Nephron progenitor cell (in vitro differentiated cells): ENCODE data around the gene SLC26A6.

ENCODE experiments used
- DNase-seq: peaks from one replicate; pipeline ENCODE4 v3.0.0; 2021
- H3K27ac Mint-ChIP-seq: 2 replicates; pipeline ENCODE4 v1.8.0; 2021; ENCODE audit warnings: mild to moderate bottlenecking, moderate library complexity, mixed read lengths
- H3K27me3 Mint-ChIP-seq: 2 replicates; pipeline ENCODE4 v1.8.0; 2021; ENCODE audit warnings: mild to moderate bottlenecking, low read depth, mixed read lengths; ENCODE audit not compliant: poor library complexity
- H3K36me3 Mint-ChIP-seq: 2 replicates; pipeline ENCODE4 v1.8.0; 2021; ENCODE audit warnings: low read depth, mixed read lengths
- H3K4me1 Mint-ChIP-seq: 2 replicates; pipeline ENCODE4 v1.8.0; 2021; ENCODE audit warnings: mixed read lengths
- H3K4me3 Mint-ChIP-seq: 2 replicates; pipeline ENCODE4 v1.8.0; 2021; ENCODE audit warnings: mild to moderate bottlenecking, moderate library complexity, mixed read lengths
- H3K9me3 Mint-ChIP-seq: 2 replicates; pipeline ENCODE4 v1.8.0; 2021; ENCODE audit warnings: mild to moderate bottlenecking, moderate library complexity, mixed read lengths
- TF ChIP-seq, protein P1 (sequence below): fragments of 200-600 bp; sonication (generic); IDR thresholded peaks from 2 replicates; pipeline ENCODE4 v1.5.0; 2021; ENCODE audit warnings: antibody characterized with exemption

SLC26A6 gene

DNA sequence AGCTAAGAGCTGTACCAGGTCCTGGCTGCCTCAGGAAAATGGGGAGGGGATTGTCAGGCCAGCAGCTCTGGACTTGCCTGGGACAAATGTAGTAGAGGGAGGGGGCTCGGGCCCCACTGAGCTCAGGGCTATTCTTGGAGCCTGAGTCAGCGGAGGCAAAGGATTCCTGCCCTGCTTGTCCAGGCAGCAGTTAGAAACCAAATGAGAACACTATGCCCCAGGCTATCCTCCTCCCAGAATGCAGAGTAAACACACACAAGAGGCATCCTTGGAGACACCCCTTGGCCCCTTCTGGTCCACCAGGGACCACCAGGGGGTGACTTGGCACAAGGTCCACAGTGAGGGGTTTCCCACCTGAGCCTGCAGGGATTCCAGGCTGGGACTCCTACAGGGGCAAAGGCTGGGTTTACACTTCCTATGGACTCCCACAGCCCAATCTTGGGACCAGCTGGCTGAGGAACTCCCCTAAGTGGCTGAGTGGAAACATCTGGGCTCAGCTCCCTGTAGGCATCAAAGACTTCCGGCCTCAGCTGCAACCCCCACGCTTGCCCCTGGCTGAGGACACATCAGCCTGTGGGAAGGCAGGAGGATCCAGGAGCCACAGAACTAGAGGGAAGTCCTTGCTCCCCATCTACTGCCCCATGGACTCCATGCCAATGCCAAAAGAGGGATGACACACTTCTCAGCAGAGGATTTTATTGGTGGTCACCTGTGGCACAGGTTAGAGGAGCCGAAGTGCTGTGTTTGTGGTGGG lies 36.8 kb downstream of the SLC26A6 start:
- Mint-ChIP-seq H3K36me3 (peaks cover 35% of the 10 kb centered on the region), H3K27ac (peak overlapping the region; percentile 82), H3K4me1 (peaks cover 36% of the 10 kb centered on the region), H3K9me3 (no peaks in the 10 kb centered on the region), H3K27me3 (no peaks in the 10 kb centered on the region), H3K4me3 (no peak overlapping the region)
- TF ChIP-seq, protein P1, sequence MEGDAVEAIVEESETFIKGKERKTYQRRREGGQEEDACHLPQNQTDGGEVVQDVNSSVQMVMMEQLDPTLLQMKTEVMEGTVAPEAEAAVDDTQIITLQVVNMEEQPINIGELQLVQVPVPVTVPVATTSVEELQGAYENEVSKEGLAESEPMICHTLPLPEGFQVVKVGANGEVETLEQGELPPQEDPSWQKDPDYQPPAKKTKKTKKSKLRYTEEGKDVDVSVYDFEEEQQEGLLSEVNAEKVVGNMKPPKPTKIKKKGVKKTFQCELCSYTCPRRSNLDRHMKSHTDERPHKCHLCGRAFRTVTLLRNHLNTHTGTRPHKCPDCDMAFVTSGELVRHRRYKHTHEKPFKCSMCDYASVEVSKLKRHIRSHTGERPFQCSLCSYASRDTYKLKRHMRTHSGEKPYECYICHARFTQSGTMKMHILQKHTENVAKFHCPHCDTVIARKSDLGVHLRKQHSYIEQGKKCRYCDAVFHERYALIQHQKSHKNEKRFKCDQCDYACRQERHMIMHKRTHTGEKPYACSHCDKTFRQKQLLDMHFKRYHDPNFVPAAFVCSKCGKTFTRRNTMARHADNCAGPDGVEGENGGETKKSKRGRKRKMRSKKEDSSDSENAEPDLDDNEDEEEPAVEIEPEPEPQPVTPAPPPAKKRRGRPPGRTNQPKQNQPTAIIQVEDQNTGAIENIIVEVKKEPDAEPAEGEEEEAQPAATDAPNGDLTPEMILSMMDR: no peak
- no peak for DNase-seq

DNA sequence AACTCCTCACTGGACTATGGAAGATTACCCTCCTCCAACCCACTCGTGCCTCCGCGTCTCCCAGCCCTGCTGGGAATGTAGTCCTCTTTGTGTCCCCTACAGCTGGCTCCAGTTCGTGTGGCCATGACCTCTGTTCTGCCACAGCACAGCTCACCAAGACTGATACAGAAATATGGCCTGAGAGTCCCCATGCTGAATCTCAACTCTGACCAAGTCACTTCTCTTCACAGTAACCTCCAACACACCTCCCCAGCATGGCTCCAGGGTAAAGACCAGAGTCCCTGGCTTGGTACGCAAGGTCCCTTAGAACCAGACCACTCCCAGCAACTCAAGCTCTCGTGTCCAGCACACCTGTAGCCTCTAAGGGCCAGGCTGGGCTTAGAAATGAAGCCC lies 37.9 kb downstream of the SLC26A6 start:
- H3K27ac Mint-ChIP-seq: peak overlapping the region; percentile 90
- H3K36me3 Mint-ChIP-seq: peaks cover 27% of the 10 kb centered on the region
- H3K4me1 Mint-ChIP-seq: peaks cover 41% of the 10 kb centered on the region
- H3K4me3 Mint-ChIP-seq: no peak overlapping the region
- TF ChIP-seq, protein P1: no peak
- H3K27me3 Mint-ChIP-seq: no peaks in the 10 kb centered on the region
- DNase-seq: no peak
- no peaks in the 10 kb centered on the region for H3K9me3 Mint-ChIP-seq

DNA sequence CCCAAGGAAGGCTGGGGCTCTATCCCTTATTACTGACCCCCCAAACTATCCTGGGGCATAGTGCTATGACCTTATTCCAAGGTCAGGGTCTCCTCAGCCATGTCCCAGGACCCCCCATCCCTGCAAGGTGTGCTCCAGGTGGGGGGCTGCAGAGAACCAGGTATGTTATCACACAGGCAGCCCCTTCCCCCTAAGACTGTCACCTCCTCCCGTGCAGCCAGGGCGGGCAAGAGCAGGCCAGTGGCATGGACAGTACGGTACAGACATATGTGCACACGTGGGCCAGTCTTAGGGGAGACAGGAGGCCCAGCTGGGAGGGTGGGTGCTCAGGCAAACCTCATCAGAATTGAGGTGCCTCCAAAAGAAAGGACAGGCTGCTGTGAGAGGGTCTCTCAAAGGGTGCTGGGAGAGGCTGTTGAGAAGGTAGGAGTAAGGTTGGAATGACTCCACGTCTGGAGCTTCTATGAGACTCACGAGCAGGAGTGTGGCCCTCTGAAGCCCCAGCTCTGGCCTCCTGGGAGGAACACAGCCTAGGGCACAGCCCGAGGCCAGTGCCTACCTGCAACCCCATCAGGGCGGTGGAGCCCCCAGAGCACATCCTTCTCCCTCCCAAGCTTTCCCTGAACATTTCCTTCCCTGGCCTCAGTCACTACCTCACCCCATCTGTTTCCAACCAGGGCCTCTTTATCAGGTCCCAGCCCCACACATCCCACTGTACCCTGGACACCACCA lies 38.4 kb downstream of the SLC26A6 start:
- Mint-ChIP-seq H3K9me3 (no peaks in the 10 kb centered on the region), H3K4me1 (peaks cover 41% of the 10 kb centered on the region), H3K27ac (peak overlapping the region; percentile 90), H3K36me3 (peaks cover 23% of the 10 kb centered on the region), H3K4me3 (no peak overlapping the region), H3K27me3 (no peaks in the 10 kb centered on the region)
- DNase-seq: no peak
- TF ChIP-seq, protein P1: no peak

DNA sequence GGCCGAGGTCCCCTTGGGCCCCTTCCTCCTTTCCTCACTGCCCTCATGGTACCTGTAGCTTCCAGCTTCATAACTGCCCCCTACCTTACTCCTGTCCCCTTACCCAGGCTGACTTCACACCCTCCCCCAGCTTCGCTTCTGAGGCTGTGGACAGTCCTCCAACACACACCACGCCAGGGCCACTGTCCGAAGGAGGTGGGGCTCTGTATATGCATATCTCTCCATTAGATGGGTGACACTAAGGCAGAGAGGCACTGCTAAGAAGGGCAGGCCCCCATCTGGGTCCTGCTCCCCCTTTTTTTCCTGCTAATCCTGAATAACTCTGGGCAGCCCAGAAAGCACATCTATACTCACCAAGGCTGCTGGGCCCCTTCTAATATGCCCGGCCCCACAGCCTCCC lies 39.1 kb downstream of the SLC26A6 start:
- H3K27me3 Mint-ChIP-seq: no peaks in the 10 kb centered on the region
- no peak for DNase-seq
- peak overlapping the region; percentile 96 for H3K27ac Mint-ChIP-seq
- H3K9me3 Mint-ChIP-seq: no peaks in the 10 kb centered on the region
- TF ChIP-seq, protein P1: no peak
- no peak overlapping the region for H3K4me3 Mint-ChIP-seq
- peaks cover 42% of the 10 kb centered on the region for H3K4me1 Mint-ChIP-seq
- H3K36me3 Mint-ChIP-seq: peaks cover 23% of the 10 kb centered on the region

DNA sequence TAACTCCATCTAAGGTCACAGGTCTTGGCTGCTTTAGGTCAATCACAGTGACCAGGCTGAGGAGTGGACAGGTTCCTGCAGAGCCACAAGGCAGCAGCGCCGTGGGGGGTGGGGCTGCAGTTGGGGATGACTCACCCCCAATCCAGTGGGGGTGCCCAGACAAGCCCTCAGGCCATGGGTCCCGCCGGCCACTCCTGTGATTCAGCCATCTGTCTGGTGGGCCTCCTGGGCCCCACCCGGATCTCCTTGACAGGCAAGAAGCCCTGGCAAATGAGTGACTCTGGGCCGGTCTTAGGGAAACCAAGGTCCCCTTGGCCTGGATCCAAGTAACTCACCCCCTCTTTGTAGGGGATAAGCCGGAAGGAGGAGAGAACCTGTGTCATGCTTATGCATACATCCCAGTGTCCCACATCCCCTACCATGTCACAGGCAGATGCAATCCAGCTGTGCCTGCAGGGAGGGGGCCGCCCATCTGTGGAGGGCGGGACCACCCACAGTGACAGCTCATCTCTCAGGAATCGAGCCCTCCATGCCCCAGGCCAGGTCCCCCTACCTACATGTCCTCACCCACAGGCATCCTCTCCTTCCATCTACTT lies 39.6 kb downstream of the SLC26A6 start:
- Mint-ChIP-seq H3K27ac (peak overlapping the region; percentile 96), H3K4me3 (no peak overlapping the region), H3K4me1 (peaks cover 47% of the 10 kb centered on the region), H3K27me3 (no peaks in the 10 kb centered on the region), H3K9me3 (no peaks in the 10 kb centered on the region), H3K36me3 (peaks cover 23% of the 10 kb centered on the region)
- TF ChIP-seq, protein P1: no peak
- DNase-seq: peak; percentile 27
